Retinal pigment epithelial cell (primary cell): ENCODE results near the gene SYVN1.

ENCODE experiments used
- DNase-seq: peaks from one replicate; pipeline ENCODE4 v3.0.0-alpha.2; 2010; ENCODE audit warnings: low read depth
- H3K4me3 ChIP-seq: 2 replicates; pipeline ENCODE4 v1.5.1; 2011; ENCODE audit warnings: mild to moderate bottlenecking, low read length, control low read depth, moderate library complexity
- CTCF ChIP-seq: conservative IDR thresholded peaks from 2 replicates; pipeline ENCODE4 v1.5.1; 2011; ENCODE audit warnings: low read depth, low read length, control low read depth, inconsistent platforms

Gene SYVN1

GRCh38 chr11:65113361-65113756 is 21.0 kb downstream of the SYVN1 start:
- no peak for TF ChIP-seq CTCF
- no peak for DNase-seq
- H3K4me3 ChIP-seq = peak overlapping the region; percentile 79

- H3K4me3 ChIP-seq = peak overlapping the region; percentile 79
- DNase-seq = no peak
- peak; percentile 76 for TF ChIP-seq CTCF
Measured at GRCh38 chr11:65112546-65113360, 21.6 kb downstream of the SYVN1 start.

GRCh38 chr11:65111744-65112545 is 22.4 kb downstream of the SYVN1 start, which contains the start of gene TM7SF2:
TM7SF2 (plus strand) TSS chr11:65111872; CDS start chr11:65112016, 144 bp downstream.
- no peak for TF ChIP-seq CTCF
- peak; percentile 77 for DNase-seq
- H3K4me3 ChIP-seq = peak within 1 kb of the TSS; percentile 79

- H3K4me3 ChIP-seq = no peak overlapping the region
Measured at GRCh38 chr11:65111159-65111743, 23.1 kb downstream of the SYVN1 start.

GRCh38 chr11:65110354-65110861 is 23.9 kb downstream of the SYVN1 start:
- H3K4me3 ChIP-seq = no peak overlapping the region
- peak; percentile 97 for TF ChIP-seq CTCF
- DNase-seq = no peak

More at GRCh38 chr11:65111159-65111743, 23.1 kb downstream of the SYVN1 start:
- TF ChIP-seq CTCF = no peak
- no peak for DNase-seq

- DNase-seq = no peak
- TF ChIP-seq CTCF = no peak
- no peak overlapping the region for H3K4me3 ChIP-seq
Measured at GRCh38 chr11:65109231-65110198, 24.8 kb downstream of the SYVN1 start.
